ENCODE data around the gene THSD8.

Gene THSD8

GRCh38 chr19:12793290-12794195 lies 8.3 kb upstream of the THSD8 start (continued):
- TF ChIP-seq PATZ1 (tag by site-specific recombination; IDR thresholded peaks at IDR 0.05), result peak; percentile 31
- no peak for TF ChIP-seq ZSCAN5A (tag by site-specific recombination; IDR thresholded peaks at IDR 0.05)
- peak; percentile 89 for TF ChIP-seq SP2 (tag by site-specific recombination; IDR thresholded peaks at IDR 0.05)
- peak; percentile 32; the same call in 1 of the 2 replicates for TF ChIP-seq ZBTB6 (tag by site-specific recombination; IDR thresholded peaks at IDR 0.05)
- TF ChIP-seq YY2 (tag by site-specific recombination; IDR thresholded peaks at IDR 0.05), result no peak
- TF ChIP-seq ZNF792 (tag by site-specific recombination; IDR thresholded peaks at IDR 0.05), result no peak
- TF ChIP-seq EGR2 (tag by site-specific recombination; IDR thresholded peaks at IDR 0.05; ENCODE audit: low read depth), result peak; percentile 86; the same call in 1 of the 2 replicates
- no peak for TF ChIP-seq ZNF202 (tag by site-specific recombination; IDR thresholded peaks at IDR 0.05; ENCODE audit: borderline replicate concordance)
- TF ChIP-seq GFI1B (tag by site-specific recombination; IDR thresholded peaks at IDR 0.05), result no peak
- TF ChIP-seq BCL11B (tag by site-specific recombination; IDR thresholded peaks at IDR 0.05; ENCODE audit: low read depth), result no peak; the same call in 1 of the 2 replicates
- no peak for TF ChIP-seq ZNF768 (tag by site-specific recombination; IDR thresholded peaks at IDR 0.05)
- peak; percentile 43; the same call in 1 of the 2 replicates for TF ChIP-seq ZBTB10 (tag by site-specific recombination; IDR thresholded peaks at IDR 0.05)
- no peak for TF ChIP-seq SALL2 (tag by site-specific recombination; IDR thresholded peaks at IDR 0.05; ENCODE audit: borderline replicate concordance)
- TF ChIP-seq ZFHX2 (tag by site-specific recombination; conservative IDR thresholded peaks at IDR 0.05), result peak; percentile 96
- peak; percentile 34; the same call in 1 of the 2 replicates for TF ChIP-seq CTCF (tag by site-specific recombination; IDR thresholded peaks at IDR 0.05)
- no peak for TF ChIP-seq ZSCAN18 (tag by site-specific recombination; IDR thresholded peaks at IDR 0.05)
- no peak for TF ChIP-seq ZNF19 (tag by site-specific recombination; IDR thresholded peaks at IDR 0.05; ENCODE audit: low read depth)
- no peak for TF ChIP-seq ZNF221 (tag by site-specific recombination; IDR thresholded peaks at IDR 0.05; ENCODE audit: borderline replicate concordance)
- TF ChIP-seq ZNF426 (tag by site-specific recombination; IDR thresholded peaks at IDR 0.05), result no peak
- no peak for TF ChIP-seq ZNF10 (tag by site-specific recombination; IDR thresholded peaks at IDR 0.05)
- TF ChIP-seq ZBTB11 (tag by site-specific recombination; conservative IDR thresholded peaks at IDR 0.05; ENCODE audit: low read depth), result peak; percentile 57
